Epithelial cell of esophagus (primary cell): ENCODE results near the gene ITGAD.

Source experiments
- DNase-seq: peaks from one replicate; pipeline ENCODE4 v3.0.0; 2010; ENCODE audit warnings: low read depth
- H3K4me3 ChIP-seq: 2 replicates; pipeline ENCODE4 v1.5.1; 2011; ENCODE audit warnings: mild to moderate bottlenecking, low read length, control low read depth
- CTCF ChIP-seq: IDR thresholded peaks from 2 replicates; pipeline ENCODE4 v1.5.1; 2011; ENCODE audit warnings: low read depth, mild to moderate bottlenecking, low read length, control low read depth, inconsistent platforms; ENCODE audit not compliant: insufficient read depth; ENCODE audit errors: missing control alignments

Gene ITGAD

GRCh38 chr16:31417916-31418315, 24.8 kb downstream of the ITGAD start:
- TF ChIP-seq CTCF = no peak

GRCh38 chr16:31420037-31420436, 26.9 kb downstream of the ITGAD start:
- DNase-seq = no peak
- no peak overlapping the region for H3K4me3 ChIP-seq
- TF ChIP-seq CTCF = no peak

More at GRCh38 chr16:31417916-31418315, 24.8 kb downstream of the ITGAD start:
- no peak for DNase-seq
- no peak overlapping the region for H3K4me3 ChIP-seq

GRCh38 chr16:31421587-31421986, 28.5 kb downstream of the ITGAD start:
- TF ChIP-seq CTCF = no peak
- no peak overlapping the region for H3K4me3 ChIP-seq
- peak; percentile 45 for DNase-seq

GRCh38 chr16:31423241-31423640, 30.1 kb downstream of the ITGAD start:
- no peak for TF ChIP-seq CTCF
- DNase-seq = no peak

GRCh38 chr16:31423801-31424200, 30.7 kb downstream of the ITGAD start:
- DNase-seq = no peak
- H3K4me3 ChIP-seq = no peak overlapping the region
- TF ChIP-seq CTCF = no peak

More at GRCh38 chr16:31423241-31423640, 30.1 kb downstream of the ITGAD start:
- no peak overlapping the region for H3K4me3 ChIP-seq

GRCh38 chr16:31427441-31428278, 34.5 kb downstream of the ITGAD start:
- peak; percentile 21 for DNase-seq
- no peak overlapping the region for H3K4me3 ChIP-seq
- TF ChIP-seq CTCF = no peak

GRCh38 chr16:31428279-31428597, 35.1 kb downstream of the ITGAD start, which contains the start of gene COX6A2:
Gene COX6A2 (minus strand): TSS chr16:31428360. CDS start chr16:31428325, 35 bp downstream.
- H3K4me3 ChIP-seq = no peak within 1 kb of the TSS
- TF ChIP-seq CTCF = no peak
- DNase-seq = no peak
